CD14-positive monocyte (primary cell): ENCODE results near the gene MGAM2. TPM values are rescaled to one million over a fixed set of nuclear protein-coding genes. Genes with fewer than 3 reads are reported as not detected.

Experiments
- DNase-seq, 3 donors: peaks; one replicate each; pipeline ENCODE4 v3.0.0-alpha.2; 2011 to 2022
- H2AFZ ChIP-seq: 2 replicates; pipeline ENCODE4 v1.6.0; 2012; ENCODE audit warnings: mild to moderate bottlenecking, low read depth, low read length, inconsistent platforms; ENCODE audit not compliant: insufficient read depth, poor library complexity, severe bottlenecking
- H3K27ac ChIP-seq, 2 donors: 1 replicate in 1 of 2; 2 replicates in 1 of 2; pipeline ENCODE4 v1.5.1; 2012 to 2013; ENCODE audit warnings: low read length in 2 of 2, control low read depth in 1 of 2, inconsistent platforms in 1 of 2, low read depth in 1 of 2, mild to moderate bottlenecking in 1 of 2
- H3K27me3 ChIP-seq, 2 donors: one replicate each; pipeline versions ENCODE4 v1.6.0 to v1.6.1; 2011 to 2013; ENCODE audit warnings: low read length in 2 of 2; ENCODE audit not compliant: control insufficient read depth in 2 of 2, insufficient read depth in 2 of 2
- H3K36me3 ChIP-seq, 2 donors: replicated peaks in 1 of 2; 1 replicate in 1 of 2; 2 replicates in 1 of 2; pipeline versions ENCODE4 v1.5.1 to v1.6.1; 2012 to 2013; ENCODE audit warnings: low read length in 2 of 2, control low read depth in 1 of 2, inconsistent platforms in 1 of 2, mild to moderate bottlenecking in 1 of 2; ENCODE audit not compliant: insufficient read depth in 2 of 2, control insufficient read depth in 1 of 2
- H3K4me1 ChIP-seq, 2 donors: 1 replicate in 1 of 2; 2 replicates in 1 of 2; pipeline versions ENCODE4 v1.5.1 to v1.6.1; 2012 to 2013; ENCODE audit warnings: low read length in 2 of 2, control low read depth in 1 of 2, inconsistent platforms in 1 of 2, mild to moderate bottlenecking in 1 of 2, moderate library complexity in 1 of 2; ENCODE audit not compliant: insufficient read depth in 2 of 2, control insufficient read depth in 1 of 2
- H3K4me2 ChIP-seq: replicated peaks from 2 replicates; pipeline ENCODE3; 2012; ENCODE audit warnings: low read length, moderate library complexity, mild to moderate bottlenecking; ENCODE audit not compliant: poor library complexity, severe bottlenecking; ENCODE audit errors: extremely low read depth
- H3K4me3 ChIP-seq, 3 experiments: fragments of 200-600 bp in 1 of 3; sonication (generic) in 1 of 3; replicated peaks in 1 of 3; 1 replicate in 2 of 3; 2 replicates in 1 of 3; pipeline ENCODE4 v1.5.1; 2011 to 2013; ENCODE audit warnings: low read length in 3 of 3, mild to moderate bottlenecking in 3 of 3, control low read depth in 2 of 3, low read depth in 2 of 3, inconsistent platforms in 1 of 3, moderate library complexity in 1 of 3
- H3K79me2 ChIP-seq: 2 replicates; pipeline ENCODE4 v1.6.0; 2012; ENCODE audit warnings: mild to moderate bottlenecking, control low read depth, inconsistent platforms, low read length, moderate library complexity; ENCODE audit not compliant: insufficient read depth
- H3K9ac ChIP-seq: 2 replicates; pipeline ENCODE4 v1.6.0; 2017; ENCODE audit warnings: low read length, mild to moderate bottlenecking; ENCODE audit not compliant: insufficient read depth, poor library complexity, severe bottlenecking
- H3K9me3 ChIP-seq, 2 donors: replicated peaks in 1 of 2; 1 replicate in 1 of 2; 2 replicates in 1 of 2; pipeline versions ENCODE4 v1.5.1 to v1.6.1; 2012 to 2013; ENCODE audit warnings: low read length in 2 of 2, control low read depth in 1 of 2; ENCODE audit not compliant: control insufficient read depth in 1 of 2, insufficient read depth in 1 of 2
- H4K20me1 ChIP-seq: 2 replicates; pipeline ENCODE4 v1.6.0; 2012; ENCODE audit warnings: mild to moderate bottlenecking, low read length, control low read depth, moderate library complexity; ENCODE audit not compliant: insufficient read depth
- H3K27ac Mint-ChIP-seq, 7 donors: one replicate each; pipeline ENCODE4 v1.8.0; 2020; ENCODE audit warnings: mild to moderate bottlenecking in 7 of 7, mixed read lengths in 7 of 7, moderate library complexity in 6 of 7, inconsistent platforms in 2 of 7
- H3K27me3 Mint-ChIP-seq, 3 donors: one replicate each; pipeline ENCODE4 v1.8.0; 2021 to 2022; ENCODE audit warnings: low read depth in 3 of 3, mild to moderate bottlenecking in 3 of 3, mixed read lengths in 3 of 3, moderate library complexity in 3 of 3, inconsistent platforms in 1 of 3
- H3K36me3 Mint-ChIP-seq, 2 donors: one replicate each; pipeline ENCODE4 v1.8.0; 2020; ENCODE audit warnings: mixed read lengths in 2 of 2, inconsistent platforms in 1 of 2, mild to moderate bottlenecking in 1 of 2
- H3K4me1 Mint-ChIP-seq: one replicate; pipeline ENCODE4 v1.8.0; 2020; ENCODE audit warnings: mild to moderate bottlenecking, mixed read lengths
- H3K4me3 Mint-ChIP-seq, 2 donors: one replicate each; pipeline ENCODE4 v1.8.0; 2020; ENCODE audit warnings: mild to moderate bottlenecking in 2 of 2, mixed read lengths in 2 of 2, moderate library complexity in 1 of 2
- H3K9me3 Mint-ChIP-seq, 7 donors: one replicate each; pipeline ENCODE4 v1.8.0; 2020 to 2022; ENCODE audit warnings: mixed read lengths in 7 of 7, mild to moderate bottlenecking in 6 of 7, moderate library complexity in 6 of 7, inconsistent platforms in 2 of 7
- WGBS: methylation state at CpG from one replicate; pipeline ENCODE4 v1.1.5; 2013; ENCODE audit warnings: missing lambda C conversion rate; ENCODE audit not compliant: insufficient coverage; 5-methylcytosine and 5-hydroxymethylcytosine counted together
- intact Hi-C, 2 donors: fragments of 100-400 bp; cut with micrococcal nuclease; formaldehyde crosslinking; loops; one replicate each; pipeline versions ENCODE4 v1.15.0 to v1.15.1; 2023
- polyA plus RNA-seq, 3 donors: library from polyadenylated mRNA; depleted of rRNA in 1 of 3; unstranded in 2 of 3; stranded (reverse) in 1 of 3; fragments of 300-500 nt in 2 of 3; fragments of >200 nt in 1 of 3; fragmentation: Illumina TruSeq in 2 of 3; gene quantifications; 1 replicate in 2 of 3; 2 replicates in 1 of 3; pipeline ENCODE4 v1.2.3, GENCODE V29; 2012 to 2021
- TF ChIP-seq, protein P1 (sequence below): fragments of 200-600 bp; IDR thresholded peaks from one replicate; pipeline ENCODE4 v1.8.0; 2022; ENCODE audit warnings: antibody characterized with exemption, mild to moderate bottlenecking

Gene MGAM2
- polyA plus RNA-seq, 3 donors = 0.08 TPM; not detected in 2

DNA sequence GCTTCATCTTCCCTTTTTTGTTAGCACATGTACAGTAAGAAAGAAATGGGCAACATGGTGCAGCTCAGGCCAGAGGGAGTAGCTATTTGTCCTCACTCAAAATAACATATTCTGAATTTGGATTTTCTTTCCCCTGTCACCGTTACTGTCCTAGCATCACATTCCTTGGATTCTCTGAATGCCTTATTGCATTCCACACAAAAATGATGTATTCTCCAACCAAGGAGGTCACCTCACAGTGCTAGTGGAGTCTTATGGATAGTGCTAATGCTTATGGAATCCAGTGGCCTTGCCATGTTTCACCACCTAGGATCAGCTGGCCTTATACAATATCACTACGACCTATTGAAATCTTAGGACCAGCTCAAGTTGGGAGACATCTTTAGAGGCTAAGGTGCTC, 139.2 kb downstream of the MGAM2 start:
- no peaks in the 10 kb centered on the region for H3K4me1 ChIP-seq
- H3K79me2 ChIP-seq = no peaks in the 10 kb centered on the region
- WGBS = no CpG with 5 or more reads among the region's 2 CpGs
- H2AFZ ChIP-seq = no peak overlapping the region
- Mint-ChIP-seq H3K4me3 (no peak overlapping the region), H3K4me1 (no peaks in the 10 kb centered on the region), H3K9me3 (no peaks in the 10 kb centered on the region), H3K27me3 (peaks cover 1 to 4% (median 2%) of the 10 kb centered on the region in 3 donors), H3K27ac (no peak overlapping the region), H3K36me3 (no peaks in the 10 kb centered on the region)
- no peak overlapping the region for H3K4me2 ChIP-seq
- no peak overlapping the region for H3K27ac ChIP-seq
- H3K4me3 ChIP-seq = no peak overlapping the region
- intact Hi-C loops = no loop called here
- TF ChIP-seq, protein P1, sequence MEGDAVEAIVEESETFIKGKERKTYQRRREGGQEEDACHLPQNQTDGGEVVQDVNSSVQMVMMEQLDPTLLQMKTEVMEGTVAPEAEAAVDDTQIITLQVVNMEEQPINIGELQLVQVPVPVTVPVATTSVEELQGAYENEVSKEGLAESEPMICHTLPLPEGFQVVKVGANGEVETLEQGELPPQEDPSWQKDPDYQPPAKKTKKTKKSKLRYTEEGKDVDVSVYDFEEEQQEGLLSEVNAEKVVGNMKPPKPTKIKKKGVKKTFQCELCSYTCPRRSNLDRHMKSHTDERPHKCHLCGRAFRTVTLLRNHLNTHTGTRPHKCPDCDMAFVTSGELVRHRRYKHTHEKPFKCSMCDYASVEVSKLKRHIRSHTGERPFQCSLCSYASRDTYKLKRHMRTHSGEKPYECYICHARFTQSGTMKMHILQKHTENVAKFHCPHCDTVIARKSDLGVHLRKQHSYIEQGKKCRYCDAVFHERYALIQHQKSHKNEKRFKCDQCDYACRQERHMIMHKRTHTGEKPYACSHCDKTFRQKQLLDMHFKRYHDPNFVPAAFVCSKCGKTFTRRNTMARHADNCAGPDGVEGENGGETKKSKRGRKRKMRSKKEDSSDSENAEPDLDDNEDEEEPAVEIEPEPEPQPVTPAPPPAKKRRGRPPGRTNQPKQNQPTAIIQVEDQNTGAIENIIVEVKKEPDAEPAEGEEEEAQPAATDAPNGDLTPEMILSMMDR = no peak
- no peaks in the 10 kb centered on the region for H4K20me1 ChIP-seq
- no peak overlapping the region for H3K9ac ChIP-seq
- no peaks in the 10 kb centered on the region for H3K36me3 ChIP-seq
- no peaks in the 10 kb centered on the region for H3K27me3 ChIP-seq
- H3K9me3 ChIP-seq = no peaks in the 10 kb centered on the region
- DNase-seq = no peak

DNA sequence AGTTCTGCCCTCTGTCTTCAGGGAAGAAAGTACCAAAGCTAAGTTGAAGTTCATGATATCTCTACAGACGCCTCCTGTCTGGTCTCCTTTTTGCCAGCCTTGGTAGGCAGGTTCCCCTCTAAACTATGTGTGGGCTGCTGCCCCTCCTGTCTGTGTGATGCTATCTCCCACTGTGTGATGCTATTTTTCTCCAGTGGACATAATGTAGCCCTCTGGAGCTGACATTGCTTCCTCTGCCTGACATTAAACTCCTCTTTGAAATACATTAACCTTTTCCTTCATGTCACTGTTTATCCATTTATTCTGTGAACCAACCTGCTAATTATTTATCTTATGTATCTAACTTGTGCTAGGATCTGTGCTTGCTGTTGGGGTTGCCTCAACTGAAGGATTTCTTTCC, 146.4 kb downstream of the MGAM2 start, which contains the start of gene PRSS58:
PRSS58 (minus strand) TSS at position 101 of the 400 bp plus-strand sequence. CDS start 351 bp downstream, outside the sequence.
- Mint-ChIP-seq H3K9me3 (peaks cover 0 to 10% (median 3%) of the 10 kb centered on the region in 7 donors), H3K27ac (peak within 1 kb of the TSS in 1 of 7 donors; percentile 2), H3K4me1 (no peaks in the 10 kb centered on the region), H3K4me3 (no peak within 1 kb of the TSS), H3K27me3 (peaks cover 0 to 4% (median 1%) of the 10 kb centered on the region in 3 donors), H3K36me3 (no peaks in the 10 kb centered on the region)
- Histone ChIP-seq H3K27ac (no peak within 1 kb of the TSS), H3K9me3 (no peaks in the 10 kb centered on the region), H4K20me1 (no peaks in the 10 kb centered on the region), H3K4me3 (no peak within 1 kb of the TSS), H3K4me1 (no peaks in the 10 kb centered on the region), H2AFZ (no peak within 1 kb of the TSS), H3K36me3 (no peaks in the 10 kb centered on the region), H3K4me2 (no peak within 1 kb of the TSS), H3K79me2 (no peaks in the 10 kb centered on the region), H3K27me3 (no peaks in the 10 kb centered on the region), H3K9ac (no peak within 1 kb of the TSS)
- intact Hi-C loops = no loop called here
- TF ChIP-seq, protein P1 = no peak
- no CpG with 5 or more reads among the region's 1 CpG for WGBS
- DNase-seq = no peak
